Measurements from ENCODE around the gene NRN1.

- TF ChIP-seq HDGF (IDR thresholded peaks at IDR 0.05; ENCODE audit: borderline replicate concordance) (no peak), FOXM1 (IDR thresholded peaks at IDR 0.05; ENCODE audit: borderline replicate concordance) (no peak), LEF1 (IDR thresholded peaks at IDR 0.05; ENCODE audit: borderline replicate concordance) (no peak), FOXA1 (IDR thresholded peaks at IDR 0.05) (no peak), ARNT (IDR thresholded peaks at IDR 0.05) (no peak), SUZ12 (IDR thresholded peaks at IDR 0.05) (no peak), FOXK2 (IDR thresholded peaks at IDR 0.05) (no peak), CTBP1 (IDR thresholded peaks at IDR 0.05; ENCODE audit: borderline replicate concordance) (no peak), BHLHE40 (IDR thresholded peaks at IDR 0.05; ENCODE audit: borderline replicate concordance) (no peak), NFRKB (IDR thresholded peaks at IDR 0.05) (no peak)
These were observed 40.0 kb upstream of the NRN1 start for GRCh38 chr6:6046716-6047115.
